Vagina (tissue), 2 donors: ENCODE results near the gene AQP7. TPM values are rescaled to one million over a fixed set of nuclear protein-coding genes. Genes with fewer than 3 reads are reported as not detected.
"Not testable (repeated sequence)": the region's sequence is repeated elsewhere in the genome, so short reads cannot be mapped to it uniquely, and the experiment has no call there.

ENCODE experiments used
- DNase-seq, 2 donors: peaks; one replicate each; pipeline ENCODE4 v3.0.0-alpha.2; 2017; ENCODE audit errors: extremely low spot score in 2 of 2
- H3K27ac ChIP-seq: fragments of 200-600 bp; sonication (generic); one replicate; pipeline ENCODE4 v1.5.1; 2019
- H3K27me3 ChIP-seq: fragments of 200-600 bp; sonication (generic); one replicate; pipeline ENCODE4 v1.5.1; 2019
- H3K36me3 ChIP-seq, 2 donors: fragments of 200-600 bp; sonication (generic); one replicate each; pipeline ENCODE4 v1.5.1; 2017 to 2019
- H3K4me1 ChIP-seq: fragments of 200-600 bp; sonication (generic); one replicate; pipeline ENCODE4 v1.5.1; 2019
- H3K4me3 ChIP-seq, 2 donors: fragments of 200-600 bp; sonication (generic); 1 replicate in 1 of 2; 2 replicates in 1 of 2; pipeline ENCODE4 v1.5.1; 2016 to 2019
- H3K9me3 ChIP-seq: fragments of 200-600 bp; sonication (generic); one replicate; pipeline ENCODE4 v1.5.1; 2019
- POLR2A ChIP-seq, 2 donors: fragments of 450-650 bp; IDR thresholded peaks; one replicate each; pipeline ENCODE4 v1.6.1; 2017; ENCODE audit warnings: antibody characterized with exemption in 2 of 2, mild to moderate bottlenecking in 2 of 2, moderate library complexity in 2 of 2
- POLR2AphosphoS5 ChIP-seq, 2 donors: sonication (generic); formaldehyde crosslinking; IDR thresholded peaks; one replicate each; pipeline ENCODE4 v1.9.0; 2017; ENCODE audit warnings: antibody characterized with exemption in 2 of 2, mild to moderate bottlenecking in 2 of 2, low read depth in 1 of 2; ENCODE audit not compliant: insufficient read depth in 1 of 2
- intact Hi-C: fragments of 100-400 bp; cut with DNase I; formaldehyde crosslinking; loops from one replicate; pipeline ENCODE4 v1.15.1; 2023
- total RNA-seq: library from RNA; depleted of rRNA; stranded (reverse); fragments of >200 nt; gene quantifications from one replicate; pipeline ENCODE4 v1.2.3, GENCODE V29; 2016
- TF ChIP-seq, protein P1 (sequence below), 3 experiments: fragments of 450-650 bp in 2 of 3; fragments of 200-600 bp in 1 of 3; sonication (generic) in 1 of 3; IDR thresholded peaks; one replicate each; pipeline ENCODE4 v1.5.1; 2017 to 2019; ENCODE audit warnings: antibody characterized with exemption in 3 of 3, mild to moderate bottlenecking in 2 of 3, moderate library complexity in 2 of 3

Gene AQP7
- total RNA-seq, 1 donor from 2014 or later, result 6.4 TPM

- no peak overlapping the region for H3K27ac ChIP-seq
- no peak for TF ChIP-seq POLR2AphosphoS5 (IDR thresholded peaks at IDR 0.05; ENCODE audit: insufficient read depth in 1 of 2, low read depth in 1 of 2)
- peaks cover 0 to 19% of the 10 kb centered on the region in 2 donors for H3K36me3 ChIP-seq
- peaks cover 19% of the 10 kb centered on the region for H3K4me1 ChIP-seq
- DNase-seq, result no peak
- H3K9me3 ChIP-seq, result no peaks in the 10 kb centered on the region
- H3K4me3 ChIP-seq, result no peak overlapping the region
- intact Hi-C loops, result no loop called here
- H3K27me3 ChIP-seq, result no peaks in the 10 kb centered on the region
Measured at GRCh38 chr9:33374190-33374589, 28.2 kb downstream of the AQP7 start.

DNA sequence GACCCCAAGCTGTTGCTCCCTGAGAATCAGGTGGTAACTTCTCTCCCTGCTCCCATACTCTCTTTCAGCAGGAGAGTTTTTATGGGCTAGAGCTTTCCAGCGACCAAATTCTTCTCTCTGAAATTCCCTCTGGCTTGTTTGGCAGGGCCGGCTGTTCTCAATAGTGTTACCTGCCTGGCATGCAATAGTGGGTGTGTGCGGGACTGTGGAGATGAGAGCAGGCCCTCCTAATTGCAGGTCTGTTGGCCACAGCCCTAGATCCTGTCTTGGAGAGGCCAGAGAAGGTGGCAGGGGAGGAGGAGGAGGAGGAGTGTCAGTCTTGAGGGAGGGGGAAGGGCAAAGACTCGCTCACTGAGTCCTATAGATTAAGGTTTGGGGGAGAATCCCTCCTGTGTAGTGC is 29.5 kb downstream of the AQP7 start:
- no peaks in the 10 kb centered on the region for H3K9me3 ChIP-seq
- intact Hi-C loops, result no loop called here
- H3K27me3 ChIP-seq, result no peaks in the 10 kb centered on the region
- no peak for DNase-seq
- H3K36me3 ChIP-seq, result peaks cover 0 to 25% of the 10 kb centered on the region in 2 donors
- TF ChIP-seq, protein P1, sequence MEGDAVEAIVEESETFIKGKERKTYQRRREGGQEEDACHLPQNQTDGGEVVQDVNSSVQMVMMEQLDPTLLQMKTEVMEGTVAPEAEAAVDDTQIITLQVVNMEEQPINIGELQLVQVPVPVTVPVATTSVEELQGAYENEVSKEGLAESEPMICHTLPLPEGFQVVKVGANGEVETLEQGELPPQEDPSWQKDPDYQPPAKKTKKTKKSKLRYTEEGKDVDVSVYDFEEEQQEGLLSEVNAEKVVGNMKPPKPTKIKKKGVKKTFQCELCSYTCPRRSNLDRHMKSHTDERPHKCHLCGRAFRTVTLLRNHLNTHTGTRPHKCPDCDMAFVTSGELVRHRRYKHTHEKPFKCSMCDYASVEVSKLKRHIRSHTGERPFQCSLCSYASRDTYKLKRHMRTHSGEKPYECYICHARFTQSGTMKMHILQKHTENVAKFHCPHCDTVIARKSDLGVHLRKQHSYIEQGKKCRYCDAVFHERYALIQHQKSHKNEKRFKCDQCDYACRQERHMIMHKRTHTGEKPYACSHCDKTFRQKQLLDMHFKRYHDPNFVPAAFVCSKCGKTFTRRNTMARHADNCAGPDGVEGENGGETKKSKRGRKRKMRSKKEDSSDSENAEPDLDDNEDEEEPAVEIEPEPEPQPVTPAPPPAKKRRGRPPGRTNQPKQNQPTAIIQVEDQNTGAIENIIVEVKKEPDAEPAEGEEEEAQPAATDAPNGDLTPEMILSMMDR (IDR thresholded peaks at IDR 0.05), result no peak
- no peak for TF ChIP-seq POLR2A (IDR thresholded peaks at IDR 0.05)
- TF ChIP-seq POLR2AphosphoS5 (IDR thresholded peaks at IDR 0.05; ENCODE audit: insufficient read depth in 1 of 2, low read depth in 1 of 2), result no peak
- no peak overlapping the region for H3K27ac ChIP-seq
- no peak overlapping the region for H3K4me3 ChIP-seq
- peaks cover 19% of the 10 kb centered on the region for H3K4me1 ChIP-seq

DNA sequence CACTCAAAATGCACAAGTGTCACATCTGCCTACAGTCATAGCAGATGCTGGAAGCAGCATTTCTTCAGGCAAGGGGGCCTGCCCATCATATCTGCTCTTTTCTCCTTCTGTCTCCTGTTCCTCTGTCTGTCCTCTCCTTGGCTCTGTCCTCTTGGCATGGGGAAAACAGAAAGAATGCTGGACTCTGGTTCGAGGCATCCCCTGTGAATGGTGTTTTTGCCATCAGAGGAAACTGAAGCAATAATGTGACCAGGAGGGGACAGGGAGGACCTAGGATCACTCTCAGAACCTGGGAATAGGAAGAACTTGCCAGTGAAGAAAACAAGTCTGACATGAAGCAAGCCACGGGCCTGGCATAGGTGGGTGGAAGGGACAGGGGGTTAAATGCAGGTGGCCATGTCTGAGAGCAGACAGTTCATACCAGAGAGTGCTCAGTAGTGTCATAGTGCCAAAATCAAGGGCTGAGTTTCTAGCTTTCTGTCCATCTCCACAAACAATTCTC is 35.3 kb downstream of the AQP7 start:
- no peak overlapping the region for H3K27ac ChIP-seq
- intact Hi-C loops, result no loop called here
- H3K36me3 ChIP-seq, result peaks cover 0 to 65% of the 10 kb centered on the region in 2 donors
- H3K27me3 ChIP-seq, result no peaks in the 10 kb centered on the region
- H3K4me1 ChIP-seq, result no peaks in the 10 kb centered on the region
- H3K4me3 ChIP-seq, result no peak overlapping the region
- no peak for TF ChIP-seq POLR2A (IDR thresholded peaks at IDR 0.05)
- no peak for TF ChIP-seq POLR2AphosphoS5 (IDR thresholded peaks at IDR 0.05; ENCODE audit: insufficient read depth in 1 of 2, low read depth in 1 of 2)
- TF ChIP-seq, protein P1 (IDR thresholded peaks at IDR 0.05), result no peak
- peak in 1 of 2 donors; percentile 54 for DNase-seq
- H3K9me3 ChIP-seq, result no peaks in the 10 kb centered on the region

- H3K4me1 ChIP-seq, H3K4me3 ChIP-seq, H3K9me3 ChIP-seq, intact Hi-C loops, H3K27ac ChIP-seq, DNase-seq, H3K27me3 ChIP-seq: not testable (repeated sequence)
- H3K36me3 ChIP-seq, result peaks cover 0 to 48% of the 10 kb centered on the region in 2 donors
Measured at GRCh38 chr9:33364814-33365213, 37.6 kb downstream of the AQP7 start.

DNA sequence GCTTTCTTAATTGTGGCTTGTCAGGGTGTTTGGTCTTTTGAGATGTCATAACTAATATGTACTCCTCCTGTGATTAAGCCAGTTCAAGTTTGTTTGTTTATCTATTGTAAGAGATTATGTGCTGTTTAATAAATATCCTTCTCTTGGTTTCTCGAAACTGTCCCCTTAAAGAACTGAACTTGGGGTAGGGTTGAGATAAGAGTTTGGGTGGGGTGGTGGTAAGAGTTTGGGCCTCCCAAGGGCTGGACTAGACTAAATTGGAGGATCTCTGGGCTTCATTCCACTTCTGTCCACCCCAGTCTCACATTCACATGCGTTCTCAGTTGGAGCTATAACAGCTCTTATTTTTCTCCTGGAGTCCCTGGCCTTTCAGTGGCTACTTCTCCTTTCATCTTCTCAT is 38.2 kb downstream of the AQP7 start:
- intact Hi-C loops, result no loop called here
- TF ChIP-seq, protein P1 (IDR thresholded peaks at IDR 0.05), result no peak
- TF ChIP-seq POLR2AphosphoS5 (IDR thresholded peaks at IDR 0.05; ENCODE audit: insufficient read depth in 1 of 2, low read depth in 1 of 2), result no peak
- no peak for TF ChIP-seq POLR2A (IDR thresholded peaks at IDR 0.05)
- H3K36me3 ChIP-seq, result peaks cover 0 to 45% of the 10 kb centered on the region in 2 donors

GRCh38 chr9:33358641-33359040 is 43.7 kb downstream of the AQP7 start:
- peaks cover 0 to 20% of the 10 kb centered on the region in 2 donors for H3K36me3 ChIP-seq
- intact Hi-C loops, H3K27me3 ChIP-seq, H3K4me1 ChIP-seq, H3K9me3 ChIP-seq, DNase-seq, H3K4me3 ChIP-seq, H3K27ac ChIP-seq: not testable (repeated sequence)

More for the DNA sequence above, 38.2 kb downstream of the AQP7 start:
- Histone ChIP-seq H3K4me3 (no peak overlapping the region), H3K27me3 (no peaks in the 10 kb centered on the region), H3K4me1 (no peaks in the 10 kb centered on the region), H3K9me3 (no peaks in the 10 kb centered on the region), H3K27ac (no peak overlapping the region)
- no peak for DNase-seq
